Measurements from ENCODE around the gene DACH2. TPM values are rescaled to one million over a fixed set of nuclear protein-coding genes. Genes with fewer than 3 reads are reported as not detected.
"Not testable (repeated sequence)": the region's sequence is repeated elsewhere in the genome, so short reads cannot be mapped to it uniquely, and the experiment has no call there.

Gene DACH2
- total RNA-seq, 3 donors from 2014 or later: 0.09 to 0.10 TPM; not detected in 1

DNA sequence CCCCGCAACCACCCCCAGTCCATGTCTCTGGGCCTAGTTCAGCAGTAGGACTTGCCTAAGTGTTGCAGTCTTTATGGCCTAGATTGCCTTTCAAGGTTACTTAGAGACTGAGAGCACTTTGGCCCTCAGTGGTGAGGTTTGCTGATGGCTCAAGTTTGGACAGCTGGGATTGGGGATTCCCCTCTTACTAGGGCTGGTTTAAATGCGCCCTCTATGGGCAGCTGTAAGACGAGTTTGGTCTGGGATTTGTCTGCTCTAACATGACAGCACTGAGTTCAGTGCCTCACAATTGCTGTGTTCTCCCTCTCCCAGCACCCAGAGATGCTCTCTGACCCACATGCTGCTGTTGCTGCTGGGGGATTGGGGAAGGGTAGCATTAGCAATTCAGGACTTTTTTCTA, 23.1 kb downstream of the DACH2 start:
- H3K9me3 ChIP-seq: no peaks in the 10 kb centered on the region
- DNase-seq (peak in 1 of 3 donors; percentile 13), ATAC-seq (peak; percentile 51)
- intact Hi-C loops (cut with DNase I, micrococcal nuclease): loop anchor here in 1 of 2 donors (10.0 kb wide), 1 partner anchor 63 kb away; no protein-coding TSS in a partner anchor
- TF ChIP-seq, protein P1, sequence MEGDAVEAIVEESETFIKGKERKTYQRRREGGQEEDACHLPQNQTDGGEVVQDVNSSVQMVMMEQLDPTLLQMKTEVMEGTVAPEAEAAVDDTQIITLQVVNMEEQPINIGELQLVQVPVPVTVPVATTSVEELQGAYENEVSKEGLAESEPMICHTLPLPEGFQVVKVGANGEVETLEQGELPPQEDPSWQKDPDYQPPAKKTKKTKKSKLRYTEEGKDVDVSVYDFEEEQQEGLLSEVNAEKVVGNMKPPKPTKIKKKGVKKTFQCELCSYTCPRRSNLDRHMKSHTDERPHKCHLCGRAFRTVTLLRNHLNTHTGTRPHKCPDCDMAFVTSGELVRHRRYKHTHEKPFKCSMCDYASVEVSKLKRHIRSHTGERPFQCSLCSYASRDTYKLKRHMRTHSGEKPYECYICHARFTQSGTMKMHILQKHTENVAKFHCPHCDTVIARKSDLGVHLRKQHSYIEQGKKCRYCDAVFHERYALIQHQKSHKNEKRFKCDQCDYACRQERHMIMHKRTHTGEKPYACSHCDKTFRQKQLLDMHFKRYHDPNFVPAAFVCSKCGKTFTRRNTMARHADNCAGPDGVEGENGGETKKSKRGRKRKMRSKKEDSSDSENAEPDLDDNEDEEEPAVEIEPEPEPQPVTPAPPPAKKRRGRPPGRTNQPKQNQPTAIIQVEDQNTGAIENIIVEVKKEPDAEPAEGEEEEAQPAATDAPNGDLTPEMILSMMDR (IDR thresholded peaks at IDR 0.05): no peak
- no peaks in the 10 kb centered on the region for H3K4me1 ChIP-seq (ENCODE audit: low read depth)
- H3K4me3 ChIP-seq: no peak overlapping the region
- H3K36me3 ChIP-seq (ENCODE audit: low read depth): no peaks in the 10 kb centered on the region

DNA sequence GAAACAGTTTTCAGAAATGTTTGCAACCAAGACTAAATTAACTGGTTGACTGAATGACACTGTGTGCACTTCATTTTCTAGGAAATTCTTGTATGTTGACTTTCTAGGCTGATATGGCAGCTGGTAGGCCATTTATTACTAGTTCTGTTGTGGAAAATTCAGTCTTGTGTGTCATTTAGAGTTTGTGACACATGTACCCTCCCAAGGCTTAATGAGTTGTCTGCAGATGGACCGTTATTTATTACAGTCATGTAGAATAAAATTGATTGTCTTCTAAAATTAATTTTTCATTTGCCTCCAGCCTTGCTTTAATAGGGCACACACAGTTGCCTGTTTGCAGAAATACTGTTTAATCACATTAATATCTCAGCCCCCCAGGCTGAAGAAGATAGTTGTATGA, 30.7 kb downstream of the DACH2 start:
- TF ChIP-seq, protein P1 (IDR thresholded peaks at IDR 0.05): no peak
- H3K4me1 ChIP-seq (ENCODE audit: low read depth): no peaks in the 10 kb centered on the region
- ATAC-seq (no peak), DNase-seq (no peak)
- no peaks in the 10 kb centered on the region for H3K36me3 ChIP-seq (ENCODE audit: low read depth)
- H3K9me3 ChIP-seq: no peaks in the 10 kb centered on the region
- intact Hi-C loops (cut with DNase I, micrococcal nuclease): loop anchor here in 1 of 2 donors (10.0 kb wide), 1 partner anchor 56 kb away; no protein-coding TSS in a partner anchor
- H3K4me3 ChIP-seq: no peak overlapping the region

DNA sequence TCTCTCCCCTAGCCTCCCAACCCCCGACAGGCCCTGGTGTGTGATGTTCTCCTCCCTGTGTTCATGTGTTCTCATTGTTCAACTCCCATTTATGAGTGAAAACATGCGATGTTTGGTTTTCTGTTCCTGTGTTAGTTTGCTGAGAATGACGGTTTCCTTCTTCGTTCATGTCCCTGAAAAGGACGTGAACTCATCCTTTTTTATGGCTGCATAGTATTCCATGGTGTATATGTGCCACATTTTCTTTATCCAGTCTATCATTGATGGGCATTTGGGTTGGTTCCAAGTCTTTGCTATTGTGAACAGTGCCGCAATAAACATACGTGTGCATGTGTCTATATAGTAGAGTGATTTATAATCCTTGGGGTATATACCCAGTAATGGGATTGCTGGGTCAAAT, 33.1 kb downstream of the DACH2 start:
- intact Hi-C loops (cut with DNase I, micrococcal nuclease); H3K9me3 ChIP-seq; H3K4me3 ChIP-seq; H3K4me1 ChIP-seq (ENCODE audit: low read depth); H3K36me3 ChIP-seq (ENCODE audit: low read depth); ATAC-seq; DNase-seq: not testable (repeated sequence)

DNA sequence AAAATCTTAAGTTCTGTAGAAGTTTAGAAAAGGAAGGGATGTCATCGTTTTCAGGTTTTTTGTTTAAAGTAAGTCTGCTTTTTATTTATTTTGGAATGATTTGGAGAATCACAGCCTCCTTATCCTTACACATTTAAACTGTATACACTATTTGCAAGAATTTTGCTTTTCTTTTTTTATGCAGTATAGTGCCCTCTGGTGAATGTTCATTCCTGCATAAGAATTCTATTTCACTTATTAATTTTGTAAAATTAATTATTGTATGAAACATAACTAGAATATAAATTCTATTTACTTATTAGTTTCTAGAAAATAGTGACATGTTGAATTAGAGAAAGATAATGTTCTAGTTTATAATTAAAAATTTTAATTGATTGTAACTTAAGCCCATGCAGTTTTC, 44.6 kb downstream of the DACH2 start:
- TF ChIP-seq, protein P1 (IDR thresholded peaks at IDR 0.05): no peak
- Histone ChIP-seq H3K4me3 (no peak overlapping the region), H3K9me3 (no peaks in the 10 kb centered on the region), H3K36me3 (ENCODE audit: low read depth) (no peaks in the 10 kb centered on the region), H3K4me1 (ENCODE audit: low read depth) (no peaks in the 10 kb centered on the region)
- intact Hi-C loops (cut with DNase I, micrococcal nuclease): no loop called here
- ATAC-seq: no peak
- DNase-seq: no peak

DNA sequence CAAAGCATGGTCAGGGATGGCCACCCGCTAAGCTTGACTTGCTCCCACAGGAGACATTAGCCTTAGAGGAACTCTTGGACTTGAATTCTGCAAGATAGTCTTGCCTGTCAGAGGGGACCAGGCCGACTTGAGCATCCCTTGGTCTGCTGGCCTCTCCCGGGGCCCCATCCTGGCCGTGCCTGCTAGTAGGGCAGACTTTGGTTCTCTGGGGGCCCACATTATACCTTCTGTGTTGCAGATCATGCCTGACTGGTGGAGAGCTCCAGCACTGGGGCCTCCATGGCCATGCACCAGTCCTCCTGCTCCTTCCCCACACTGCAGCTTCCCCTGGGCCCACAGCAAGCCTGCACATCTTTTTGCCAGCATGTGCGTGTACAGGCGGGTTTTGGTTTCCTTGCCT, 46.5 kb downstream of the DACH2 start:
- ATAC-seq: no peak
- no peak for DNase-seq
- Histone ChIP-seq H3K4me1 (ENCODE audit: low read depth) (no peaks in the 10 kb centered on the region), H3K36me3 (ENCODE audit: low read depth) (no peaks in the 10 kb centered on the region), H3K9me3 (no peaks in the 10 kb centered on the region), H3K4me3 (no peak overlapping the region)
- TF ChIP-seq, protein P1 (IDR thresholded peaks at IDR 0.05): no peak
- intact Hi-C loops (cut with DNase I, micrococcal nuclease): no loop called here

DNA sequence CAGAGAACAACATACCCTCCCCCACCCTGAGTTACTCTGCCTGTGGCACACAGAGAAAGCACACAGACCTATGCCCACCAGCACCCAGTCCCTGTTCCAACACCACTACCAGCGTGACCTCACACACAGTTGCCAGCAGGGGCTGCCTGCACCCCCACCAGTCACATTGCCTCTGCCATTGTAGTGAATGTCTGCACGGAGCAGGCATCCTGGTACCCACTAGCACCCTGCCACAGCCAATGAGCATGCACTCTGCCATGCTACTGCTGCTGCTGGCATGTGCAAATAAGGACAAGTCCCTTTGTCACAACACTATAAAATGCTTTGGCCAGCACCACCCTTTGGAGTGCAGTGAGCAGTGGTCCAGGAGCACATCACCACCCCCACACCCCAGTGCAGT, 47.1 kb downstream of the DACH2 start:
- Histone ChIP-seq H3K4me1 (ENCODE audit: low read depth) (no peaks in the 10 kb centered on the region), H3K9me3 (no peaks in the 10 kb centered on the region), H3K4me3 (no peak overlapping the region), H3K36me3 (ENCODE audit: low read depth) (no peaks in the 10 kb centered on the region)
- TF ChIP-seq, protein P1 (IDR thresholded peaks at IDR 0.05): no peak
- intact Hi-C loops (cut with DNase I, micrococcal nuclease): no loop called here
- ATAC-seq (no peak), DNase-seq (no peak)

Data from mucosa of descending colon (tissue), 3 donors.